ENCODE results near the gene ZNF407. TPM values are rescaled to one million over a fixed set of nuclear protein-coding genes. Genes with fewer than 3 reads are reported as not detected.

ZNF407 gene
- polyA plus RNA-seq, 2 donors = 2.2 to 2.6 TPM

DNA sequence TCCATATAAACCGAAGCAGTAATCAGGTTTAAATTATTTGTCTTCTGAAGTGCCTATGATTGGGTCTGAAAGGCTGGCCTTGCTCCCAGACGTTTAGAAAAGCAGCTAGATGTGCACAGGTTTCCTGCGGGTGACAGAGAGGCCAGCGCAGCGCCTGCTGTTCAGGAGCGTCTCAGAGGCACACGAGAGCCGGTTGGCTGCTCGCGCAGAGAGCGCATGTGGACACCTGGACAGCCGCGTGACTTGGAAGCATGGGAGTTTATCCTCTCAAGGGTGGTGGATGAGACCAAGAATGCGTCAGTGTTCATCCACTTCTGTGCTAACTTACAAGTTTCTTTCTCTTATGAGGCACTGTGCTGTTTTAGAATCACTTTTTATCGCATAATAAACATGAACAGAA lies 307.6 kb downstream of the ZNF407 start:
- no peaks in the 10 kb centered on the region for H3K27me3 ChIP-seq (ENCODE audit: control insufficient read depth in 1 of 2, insufficient read depth in 2 of 2, low read length in 2 of 2)
- no peaks in the 10 kb centered on the region for H3K36me3 ChIP-seq (ENCODE audit: control insufficient read depth in 2 of 2, insufficient read depth in 2 of 2, low read length in 1 of 2)
- H3K27ac ChIP-seq (ENCODE audit: low read depth in 2 of 2, low read length in 1 of 2) = no peak overlapping the region
- 85 to 86% methylated on average over 15 of the region's 15 CpGs for WGBS, 2 donors
- H3K9me3 ChIP-seq (ENCODE audit: control insufficient read depth in 2 of 2, insufficient read depth in 1 of 2, low read depth in 1 of 2, low read length in 1 of 2) = no peaks in the 10 kb centered on the region
- no peak overlapping the region for H3K4me3 ChIP-seq (ENCODE audit: low read depth in 1 of 2, low read length in 2 of 2)
- no peaks in the 10 kb centered on the region for H3K4me1 ChIP-seq (ENCODE audit: control insufficient read depth in 2 of 2, insufficient read depth in 2 of 2, low read length in 1 of 2)

- Histone ChIP-seq H3K4me3 (ENCODE audit: low read depth in 1 of 2, low read length in 2 of 2) (no peak overlapping the region), H3K36me3 (ENCODE audit: control insufficient read depth in 2 of 2, insufficient read depth in 2 of 2, low read length in 1 of 2) (no peaks in the 10 kb centered on the region), H3K27ac (ENCODE audit: low read depth in 2 of 2, low read length in 1 of 2) (peak overlapping the region in 1 of 2 donors; percentile 30), H3K4me1 (ENCODE audit: control insufficient read depth in 2 of 2, insufficient read depth in 2 of 2, low read length in 1 of 2) (no peaks in the 10 kb centered on the region), H3K27me3 (ENCODE audit: control insufficient read depth in 1 of 2, insufficient read depth in 2 of 2, low read length in 2 of 2) (no peaks in the 10 kb centered on the region), H3K9me3 (ENCODE audit: control insufficient read depth in 2 of 2, insufficient read depth in 1 of 2, low read depth in 1 of 2, low read length in 1 of 2) (no peaks in the 10 kb centered on the region)
- 41 to 51% methylated on average over 2 of the region's 2 CpGs for WGBS, 2 donors
Measured at GRCh38 chr18:74906184-74906583, 308.5 kb downstream of the ZNF407 start.

DNA sequence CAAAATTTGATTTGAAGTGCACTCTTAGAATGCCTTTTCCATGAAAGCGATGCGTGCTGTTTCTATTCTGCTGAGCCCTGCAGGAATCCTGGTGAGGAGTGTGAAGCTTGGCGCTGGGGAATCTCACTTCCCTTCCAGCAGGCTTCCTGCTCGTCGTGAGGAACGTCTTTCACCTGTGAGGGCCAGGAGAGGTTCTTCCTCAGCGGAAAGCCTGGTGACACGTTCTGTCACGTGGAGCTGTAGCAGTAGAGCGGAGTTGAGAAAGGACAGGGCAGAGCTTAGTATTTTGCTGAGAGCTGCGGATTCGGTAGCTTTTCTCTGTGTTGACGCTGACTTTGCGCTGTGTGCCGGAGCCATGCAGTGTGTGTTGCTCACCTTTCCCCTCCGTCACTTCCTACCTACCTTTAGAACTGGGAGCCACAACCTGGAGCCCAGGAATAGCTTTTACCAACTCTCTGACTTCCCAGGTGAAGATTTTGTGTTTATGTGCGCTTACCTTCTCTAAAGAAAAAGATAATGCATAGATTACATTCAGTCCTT lies 316.5 kb downstream of the ZNF407 start:
- Histone ChIP-seq H3K9me3 (ENCODE audit: control insufficient read depth in 2 of 2, insufficient read depth in 1 of 2, low read depth in 1 of 2, low read length in 1 of 2) (no peaks in the 10 kb centered on the region), H3K27me3 (ENCODE audit: control insufficient read depth in 1 of 2, insufficient read depth in 2 of 2, low read length in 2 of 2) (no peaks in the 10 kb centered on the region), H3K27ac (ENCODE audit: low read depth in 2 of 2, low read length in 1 of 2) (no peak overlapping the region), H3K36me3 (ENCODE audit: control insufficient read depth in 2 of 2, insufficient read depth in 2 of 2, low read length in 1 of 2) (no peaks in the 10 kb centered on the region), H3K4me1 (ENCODE audit: control insufficient read depth in 2 of 2, insufficient read depth in 2 of 2, low read length in 1 of 2) (no peaks in the 10 kb centered on the region), H3K4me3 (ENCODE audit: low read depth in 1 of 2, low read length in 2 of 2) (no peak overlapping the region)
- 85 to 88% methylated on average over 17 of the region's 17 CpGs for WGBS, 2 donors

- Histone ChIP-seq H3K4me1 (ENCODE audit: control insufficient read depth in 2 of 2, insufficient read depth in 2 of 2, low read length in 1 of 2) (no peaks in the 10 kb centered on the region), H3K9me3 (ENCODE audit: control insufficient read depth in 2 of 2, insufficient read depth in 1 of 2, low read depth in 1 of 2, low read length in 1 of 2) (no peaks in the 10 kb centered on the region), H3K36me3 (ENCODE audit: control insufficient read depth in 2 of 2, insufficient read depth in 2 of 2, low read length in 1 of 2) (no peaks in the 10 kb centered on the region), H3K27me3 (ENCODE audit: control insufficient read depth in 1 of 2, insufficient read depth in 2 of 2, low read length in 2 of 2) (no peaks in the 10 kb centered on the region), H3K4me3 (ENCODE audit: low read depth in 1 of 2, low read length in 2 of 2) (no peak overlapping the region), H3K27ac (ENCODE audit: low read depth in 2 of 2, low read length in 1 of 2) (no peak overlapping the region)
- WGBS, 2 donors = 48 to 64% methylated on average over 2 of the region's 2 CpGs
Measured at GRCh38 chr18:74914648-74915047, 317.0 kb downstream of the ZNF407 start.

DNA sequence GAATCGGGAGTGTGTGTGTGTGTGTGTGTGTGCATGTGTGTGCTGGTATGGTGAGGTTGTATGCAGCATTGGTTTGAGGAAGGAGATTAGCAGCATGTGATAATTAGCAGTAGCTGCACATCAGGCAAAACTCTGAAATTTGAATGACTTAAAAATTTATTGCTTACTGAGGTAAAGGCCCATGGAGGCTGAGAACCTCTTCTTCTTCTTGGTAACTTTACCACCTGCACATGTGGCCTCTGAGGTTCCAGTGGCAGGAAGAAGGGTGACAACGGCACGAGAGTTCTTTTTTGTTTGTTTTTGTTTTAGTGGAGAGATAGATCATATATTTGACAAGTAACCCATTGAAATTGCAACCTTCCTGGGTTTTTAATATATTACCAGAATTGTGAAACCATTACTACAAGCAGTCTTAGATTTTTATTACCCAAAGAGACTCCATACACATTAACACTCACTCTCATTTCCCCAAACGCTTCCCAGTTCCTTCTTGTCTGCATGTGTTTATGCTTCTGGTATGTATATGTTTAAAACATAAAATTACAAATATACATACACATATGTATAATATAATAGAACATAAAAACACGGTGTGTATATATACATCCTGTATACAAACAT lies 319.2 kb downstream of the ZNF407 start:
- no peak overlapping the region for H3K4me3 ChIP-seq (ENCODE audit: low read depth in 1 of 2, low read length in 2 of 2)
- no peak overlapping the region for H3K27ac ChIP-seq (ENCODE audit: low read depth in 2 of 2, low read length in 1 of 2)
- H3K36me3 ChIP-seq (ENCODE audit: control insufficient read depth in 2 of 2, insufficient read depth in 2 of 2, low read length in 1 of 2) = no peaks in the 10 kb centered on the region
- H3K4me1 ChIP-seq (ENCODE audit: control insufficient read depth in 2 of 2, insufficient read depth in 2 of 2, low read length in 1 of 2) = no peaks in the 10 kb centered on the region
- no peaks in the 10 kb centered on the region for H3K27me3 ChIP-seq (ENCODE audit: control insufficient read depth in 1 of 2, insufficient read depth in 2 of 2, low read length in 2 of 2)
- 69 to 72% methylated on average over 5 of the region's 5 CpGs for WGBS, 2 donors
- no peaks in the 10 kb centered on the region for H3K9me3 ChIP-seq (ENCODE audit: control insufficient read depth in 2 of 2, insufficient read depth in 1 of 2, low read depth in 1 of 2, low read length in 1 of 2)

DNA sequence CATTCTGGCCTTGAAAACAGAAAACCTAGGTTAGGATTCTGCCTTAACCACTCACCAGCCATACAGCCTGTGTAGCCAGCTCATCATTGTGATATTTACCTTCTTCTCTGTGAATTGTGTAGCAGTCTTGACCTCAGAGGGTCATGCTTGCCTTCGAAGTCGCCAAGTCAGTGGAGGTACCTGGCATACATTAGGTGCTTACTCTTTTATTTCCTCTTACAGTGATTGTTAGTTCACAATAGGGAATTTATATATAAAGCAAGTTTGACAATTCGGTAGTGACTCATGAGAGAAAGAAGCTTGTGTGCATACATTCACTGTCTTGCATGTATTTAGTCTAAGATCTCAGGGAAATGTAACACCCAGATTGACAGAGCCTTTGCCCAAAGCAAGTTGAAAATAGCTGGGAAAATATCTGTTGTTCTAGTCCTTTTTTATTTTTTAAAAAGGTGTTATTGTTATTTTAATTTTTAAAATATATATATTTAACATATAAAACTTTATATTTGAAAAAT lies 320.7 kb downstream of the ZNF407 start:
- no peaks in the 10 kb centered on the region for H3K4me1 ChIP-seq (ENCODE audit: control insufficient read depth in 2 of 2, insufficient read depth in 2 of 2, low read length in 1 of 2)
- H3K27ac ChIP-seq (ENCODE audit: low read depth in 2 of 2, low read length in 1 of 2) = peak overlapping the region; percentile 16 to 21
- WGBS, 2 donors = 69 to 76% methylated on average over 3 of the region's 3 CpGs
- H3K27me3 ChIP-seq (ENCODE audit: control insufficient read depth in 1 of 2, insufficient read depth in 2 of 2, low read length in 2 of 2) = no peaks in the 10 kb centered on the region
- H3K36me3 ChIP-seq (ENCODE audit: control insufficient read depth in 2 of 2, insufficient read depth in 2 of 2, low read length in 1 of 2) = no peaks in the 10 kb centered on the region
- no peak overlapping the region for H3K4me3 ChIP-seq (ENCODE audit: low read depth in 1 of 2, low read length in 2 of 2)
- no peaks in the 10 kb centered on the region for H3K9me3 ChIP-seq (ENCODE audit: control insufficient read depth in 2 of 2, insufficient read depth in 1 of 2, low read depth in 1 of 2, low read length in 1 of 2)

GRCh38 chr18:74921057-74921820 lies 323.6 kb downstream of the ZNF407 start:
- no peaks in the 10 kb centered on the region for H3K4me1 ChIP-seq (ENCODE audit: control insufficient read depth in 2 of 2, insufficient read depth in 2 of 2, low read length in 1 of 2)
- no peak overlapping the region for H3K4me3 ChIP-seq (ENCODE audit: low read depth in 1 of 2, low read length in 2 of 2)
- no peaks in the 10 kb centered on the region for H3K9me3 ChIP-seq (ENCODE audit: control insufficient read depth in 2 of 2, insufficient read depth in 1 of 2, low read depth in 1 of 2, low read length in 1 of 2)
- no peaks in the 10 kb centered on the region for H3K27me3 ChIP-seq (ENCODE audit: control insufficient read depth in 1 of 2, insufficient read depth in 2 of 2, low read length in 2 of 2)
- H3K36me3 ChIP-seq (ENCODE audit: control insufficient read depth in 2 of 2, insufficient read depth in 2 of 2, low read length in 1 of 2) = no peaks in the 10 kb centered on the region
- H3K27ac ChIP-seq (ENCODE audit: low read depth in 2 of 2, low read length in 1 of 2) = no peak overlapping the region
- 94% methylated on average over 13 of the region's 13 CpGs for WGBS, 2 donors

- Histone ChIP-seq H3K36me3 (ENCODE audit: control insufficient read depth in 2 of 2, insufficient read depth in 2 of 2, low read length in 1 of 2) (no peaks in the 10 kb centered on the region), H3K27me3 (ENCODE audit: control insufficient read depth in 1 of 2, insufficient read depth in 2 of 2, low read length in 2 of 2) (no peaks in the 10 kb centered on the region)
- 97 to 100% methylated on average over 2 of the region's 2 CpGs for WGBS, 2 donors
Measured at GRCh38 chr18:74926051-74926450, 328.4 kb downstream of the ZNF407 start.

GRCh38 chr18:74928194-74928968 lies 330.7 kb downstream of the ZNF407 start:
- Histone ChIP-seq H3K4me3 (ENCODE audit: low read depth in 1 of 2, low read length in 2 of 2) (no peak overlapping the region), H3K27me3 (ENCODE audit: control insufficient read depth in 1 of 2, insufficient read depth in 2 of 2, low read length in 2 of 2) (no peaks in the 10 kb centered on the region), H3K27ac (ENCODE audit: low read depth in 2 of 2, low read length in 1 of 2) (no peak overlapping the region), H3K4me1 (ENCODE audit: control insufficient read depth in 2 of 2, insufficient read depth in 2 of 2, low read length in 1 of 2) (no peaks in the 10 kb centered on the region), H3K9me3 (ENCODE audit: control insufficient read depth in 2 of 2, insufficient read depth in 1 of 2, low read depth in 1 of 2, low read length in 1 of 2) (no peaks in the 10 kb centered on the region), H3K36me3 (ENCODE audit: control insufficient read depth in 2 of 2, insufficient read depth in 2 of 2, low read length in 1 of 2) (no peaks in the 10 kb centered on the region)
- 97 to 98% methylated on average over 4 of the region's 4 CpGs for WGBS, 2 donors

More at GRCh38 chr18:74926051-74926450, 328.4 kb downstream of the ZNF407 start:
- Histone ChIP-seq H3K9me3 (ENCODE audit: control insufficient read depth in 2 of 2, insufficient read depth in 1 of 2, low read depth in 1 of 2, low read length in 1 of 2) (no peaks in the 10 kb centered on the region), H3K4me3 (ENCODE audit: low read depth in 1 of 2, low read length in 2 of 2) (no peak overlapping the region), H3K4me1 (ENCODE audit: control insufficient read depth in 2 of 2, insufficient read depth in 2 of 2, low read length in 1 of 2) (no peaks in the 10 kb centered on the region), H3K27ac (ENCODE audit: low read depth in 2 of 2, low read length in 1 of 2) (no peak overlapping the region)
